ENCODE measurements around the gene POU1F1.
A peak's percentile ranks its signal among the peaks of the same experiment; 100 is the strongest.
"Not testable (repeated sequence)": the region's sequence is repeated elsewhere in the genome, so short reads cannot be mapped to it uniquely, and the experiment has no call there.

The POU1F1 gene

GRCh38 chr3:87276484-87276883 is at the start of gene POU1F1:
TSS of gene POU1F1 (minus strand) at chr3:87276584. CDS start at chr3:87276462, 122 bp downstream.
- no peak for DNase-seq (ENCODE audit: low read depth)

- DNase-seq (ENCODE audit: low read depth): no peak
Observed at GRCh38 chr3:87324609-87325008, 48.2 kb upstream of the POU1F1 start.

- DNase-seq (ENCODE audit: low read depth): no peak
Observed at GRCh38 chr3:87320756-87321626, 44.6 kb upstream of the POU1F1 start.

- DNase-seq (ENCODE audit: low read depth): no peak
Observed at GRCh38 chr3:87318617-87319021, 42.2 kb upstream of the POU1F1 start.

GRCh38 chr3:87317779-87318178 is 41.4 kb upstream of the POU1F1 start:
- DNase-seq (ENCODE audit: low read depth): no peak

- peak; percentile 38 for DNase-seq (ENCODE audit: low read depth)
Observed at GRCh38 chr3:87313641-87314040, 37.3 kb upstream of the POU1F1 start.

- peak; percentile 73 for DNase-seq (ENCODE audit: low read depth)
Observed at GRCh38 chr3:87311309-87311708, 34.9 kb upstream of the POU1F1 start.

- DNase-seq (ENCODE audit: low read depth): peak; percentile 49
Observed at GRCh38 chr3:87309601-87310000, 33.2 kb upstream of the POU1F1 start.

- peak; percentile 42 for DNase-seq (ENCODE audit: low read depth)
Observed at GRCh38 chr3:87307805-87308204, 31.4 kb upstream of the POU1F1 start.

- DNase-seq (ENCODE audit: low read depth): no peak
Observed at GRCh38 chr3:87305517-87305916, 29.1 kb upstream of the POU1F1 start.

- not testable (repeated sequence) for DNase-seq (ENCODE audit: low read depth)
Observed at GRCh38 chr3:87305031-87305430, 28.6 kb upstream of the POU1F1 start.

GRCh38 chr3:87298111-87298718 is 21.8 kb upstream of the POU1F1 start:
- peak; percentile 72 for DNase-seq (ENCODE audit: low read depth)

GRCh38 chr3:87288446-87288845 is 12.1 kb upstream of the POU1F1 start:
- no peak for DNase-seq (ENCODE audit: low read depth)

- peak; percentile 81 for DNase-seq (ENCODE audit: low read depth)
Observed at GRCh38 chr3:87287011-87287410, 10.6 kb upstream of the POU1F1 start.

- DNase-seq (ENCODE audit: low read depth): no peak
Observed at GRCh38 chr3:87272718-87273341, 3.6 kb downstream of the POU1F1 start.

- DNase-seq (ENCODE audit: low read depth): peak; percentile 52
Observed at GRCh38 chr3:87270908-87271700, 5.3 kb downstream of the POU1F1 start.

GRCh38 chr3:87269723-87270122 is 6.7 kb downstream of the POU1F1 start:
- no peak for DNase-seq (ENCODE audit: low read depth)

GRCh38 chr3:87268646-87269211 is 7.7 kb downstream of the POU1F1 start:
- peak; percentile 13 for DNase-seq (ENCODE audit: low read depth)

GRCh38 chr3:87267953-87268645 is 8.3 kb downstream of the POU1F1 start:
- DNase-seq (ENCODE audit: low read depth): no peak

GRCh38 chr3:87261925-87262324 is 14.5 kb downstream of the POU1F1 start:
- no peak for DNase-seq (ENCODE audit: low read depth)

- DNase-seq (ENCODE audit: low read depth): peak; percentile 82
Observed at GRCh38 chr3:87260270-87260669, 16.1 kb downstream of the POU1F1 start.

Data from ELR (cell line).